Measurements from ENCODE around the gene ENDOG. TPM values are rescaled to one million over a fixed set of nuclear protein-coding genes. Genes with fewer than 3 reads are reported as not detected.

The ENDOG gene
- total and polyA plus RNA-seq, 3 donors from 2014 or later = 28.9 to 33.9 (median 30.4) TPM

GRCh38 chr9:128822407-128823042, 4.2 kb downstream of the ENDOG start:
- TF ChIP-seq, protein P1, sequence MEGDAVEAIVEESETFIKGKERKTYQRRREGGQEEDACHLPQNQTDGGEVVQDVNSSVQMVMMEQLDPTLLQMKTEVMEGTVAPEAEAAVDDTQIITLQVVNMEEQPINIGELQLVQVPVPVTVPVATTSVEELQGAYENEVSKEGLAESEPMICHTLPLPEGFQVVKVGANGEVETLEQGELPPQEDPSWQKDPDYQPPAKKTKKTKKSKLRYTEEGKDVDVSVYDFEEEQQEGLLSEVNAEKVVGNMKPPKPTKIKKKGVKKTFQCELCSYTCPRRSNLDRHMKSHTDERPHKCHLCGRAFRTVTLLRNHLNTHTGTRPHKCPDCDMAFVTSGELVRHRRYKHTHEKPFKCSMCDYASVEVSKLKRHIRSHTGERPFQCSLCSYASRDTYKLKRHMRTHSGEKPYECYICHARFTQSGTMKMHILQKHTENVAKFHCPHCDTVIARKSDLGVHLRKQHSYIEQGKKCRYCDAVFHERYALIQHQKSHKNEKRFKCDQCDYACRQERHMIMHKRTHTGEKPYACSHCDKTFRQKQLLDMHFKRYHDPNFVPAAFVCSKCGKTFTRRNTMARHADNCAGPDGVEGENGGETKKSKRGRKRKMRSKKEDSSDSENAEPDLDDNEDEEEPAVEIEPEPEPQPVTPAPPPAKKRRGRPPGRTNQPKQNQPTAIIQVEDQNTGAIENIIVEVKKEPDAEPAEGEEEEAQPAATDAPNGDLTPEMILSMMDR (IDR thresholded peaks at IDR 0.05) = no peak
- no peak for TF ChIP-seq POLR2A (IDR thresholded peaks at IDR 0.05)
- H3K4me1 ChIP-seq = no peaks in the 10 kb centered on the region
- intact Hi-C loops (cut with DNase I; ENCODE audit: low total_unique reads) = no loop called here
- H3K36me3 ChIP-seq (ENCODE audit: low read depth, missing control alignments) = no peaks in the 10 kb centered on the region
- WGBS, 2 donors = 70 to 91% methylated on average over 9 to 22 of the region's 22 CpGs
- DNase-seq = no peak
- no peak overlapping the region for H3K4me3 ChIP-seq
- H3K27ac ChIP-seq = no peak overlapping the region
- no peaks in the 10 kb centered on the region for H3K9me3 ChIP-seq
- H3K27me3 ChIP-seq = no peaks in the 10 kb centered on the region

GRCh38 chr9:128823362-128823902, 5.1 kb downstream of the ENDOG start:
- no peaks in the 10 kb centered on the region for H3K9me3 ChIP-seq
- intact Hi-C loops (cut with DNase I; ENCODE audit: low total_unique reads) = no loop called here
- TF ChIP-seq POLR2A (IDR thresholded peaks at IDR 0.05) = no peak
- TF ChIP-seq, protein P1 (IDR thresholded peaks at IDR 0.05) = no peak
- WGBS, 2 donors = 91% methylated on average over 18 of the region's 19 CpGs; no CpG with 5 or more reads in 1 of the 2 donors
- no peak overlapping the region for H3K4me3 ChIP-seq
- DNase-seq = no peak
- no peaks in the 10 kb centered on the region for H3K36me3 ChIP-seq (ENCODE audit: low read depth, missing control alignments)
- no peaks in the 10 kb centered on the region for H3K27me3 ChIP-seq
- H3K4me1 ChIP-seq = peaks cover under 1% of the 10 kb centered on the region
- H3K27ac ChIP-seq = no peak overlapping the region

DNA sequence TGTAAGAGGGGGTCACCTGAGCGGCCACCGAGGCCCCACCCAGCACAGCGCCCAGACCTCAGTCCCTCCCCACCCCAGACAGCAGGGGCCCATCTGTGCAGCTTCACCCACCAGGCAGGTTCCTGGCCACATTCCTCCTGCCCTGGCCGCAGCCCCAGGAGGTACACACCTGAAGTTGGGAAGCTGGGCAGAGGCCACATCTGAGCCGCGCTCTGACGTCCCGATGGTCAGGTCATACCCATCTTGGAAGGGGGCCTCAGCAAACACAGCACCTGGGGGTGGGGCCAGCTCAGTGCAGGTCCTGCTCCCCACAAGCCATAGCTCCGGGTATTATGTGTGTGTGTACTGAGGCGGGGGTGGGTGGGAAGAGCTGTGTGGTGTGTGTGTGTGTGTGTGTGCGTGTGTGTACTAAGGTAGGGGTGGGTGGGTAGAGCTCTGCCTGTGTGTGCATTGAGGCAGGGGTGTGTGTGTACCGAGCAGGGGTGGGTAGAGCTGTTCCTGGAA, 5.7 kb downstream of the ENDOG start:
- TF ChIP-seq, protein P1 (IDR thresholded peaks at IDR 0.05) = no peak
- no peak for TF ChIP-seq POLR2A (IDR thresholded peaks at IDR 0.05)
- Histone ChIP-seq H3K27ac (no peak overlapping the region), H3K4me1 (peaks cover 6% of the 10 kb centered on the region), H3K36me3 (ENCODE audit: low read depth, missing control alignments) (no peaks in the 10 kb centered on the region), H3K27me3 (no peaks in the 10 kb centered on the region), H3K9me3 (no peaks in the 10 kb centered on the region), H3K4me3 (no peak overlapping the region)
- 79 to 90% methylated on average over 3 to 12 of the region's 12 CpGs for WGBS, 2 donors
- intact Hi-C loops (cut with DNase I; ENCODE audit: low total_unique reads) = no loop called here
- DNase-seq = no peak

GRCh38 chr9:128824911-128825310, 6.6 kb downstream of the ENDOG start:
- no peaks in the 10 kb centered on the region for H3K36me3 ChIP-seq (ENCODE audit: low read depth, missing control alignments)
- intact Hi-C loops (cut with DNase I; ENCODE audit: low total_unique reads) = no loop called here
- no peaks in the 10 kb centered on the region for H3K27me3 ChIP-seq
- DNase-seq = no peak
- H3K4me1 ChIP-seq = peaks cover 8% of the 10 kb centered on the region
- H3K4me3 ChIP-seq = no peak overlapping the region
- no peak overlapping the region for H3K27ac ChIP-seq
- TF ChIP-seq, protein P1 (IDR thresholded peaks at IDR 0.05) = no peak
- H3K9me3 ChIP-seq = no peaks in the 10 kb centered on the region
- WGBS, 2 donors = 92 to 93% methylated on average over 4 to 7 of the region's 7 CpGs

Measured in testis (tissue), 3 donors.